ENCODE measurements around the gene RPS14. TPM values are rescaled to one million over a fixed set of nuclear protein-coding genes. Genes with fewer than 3 reads are reported as not detected.
A peak's percentile ranks its signal among the peaks of the same experiment; 100 is the strongest.

RPS14 gene
- total and polyA plus RNA-seq, 2 of the 4 experiments (the other 2 are of a cell fraction) = 6,296 to 7,310 TPM

DNA sequence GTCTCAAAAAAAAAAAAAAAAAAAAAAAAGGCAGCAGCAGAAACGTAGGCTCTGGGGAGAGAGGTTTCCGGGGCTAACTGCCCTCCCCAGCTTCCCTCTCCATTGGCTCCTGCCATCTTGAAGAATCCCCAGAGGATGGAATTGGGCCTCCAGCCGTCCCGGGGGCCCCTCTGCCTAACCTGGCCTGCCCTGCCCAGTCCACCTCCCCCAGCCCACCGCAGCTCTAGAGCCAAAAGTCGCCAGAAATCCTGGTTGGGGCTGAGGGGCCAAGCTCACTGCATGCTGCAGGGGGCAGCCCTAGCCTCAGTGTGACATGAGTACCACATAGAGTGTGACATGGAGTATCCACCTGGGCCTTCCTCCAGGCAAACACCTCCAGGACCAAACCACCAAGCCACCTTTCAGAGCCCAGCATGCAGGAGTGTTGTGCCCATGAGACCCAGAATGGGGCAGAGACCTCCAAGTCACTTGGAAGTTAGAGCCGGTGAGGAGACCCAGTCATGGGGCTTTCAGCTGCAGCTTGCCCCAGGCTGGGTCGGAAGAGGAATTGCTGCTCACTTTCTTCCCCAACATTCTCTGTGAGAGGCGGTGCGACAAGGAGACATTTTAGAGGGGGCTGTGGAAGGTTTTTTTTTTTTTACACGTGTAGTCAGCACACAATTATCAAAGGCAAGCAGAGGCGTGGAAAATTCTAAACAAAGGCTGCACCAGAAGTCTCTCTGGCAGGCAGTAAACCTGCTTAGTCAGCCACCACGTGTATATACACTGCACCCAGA, 54.4 kb downstream of the RPS14 start:
- H2BK15ac ChIP-seq (ENCODE audit: low read depth, low read length) = no peak overlapping the region
- H2BK120ac ChIP-seq (ENCODE audit: low read depth, low read length) = no peak overlapping the region
- peak overlapping the region; percentile 12 for H2BK5ac ChIP-seq (ENCODE audit: low read depth, low read length, poor library complexity, severe bottlenecking)
- H3K4me1 ChIP-seq (ENCODE audit: control insufficient read depth, insufficient read depth, low read length) = peaks cover 19% of the 10 kb centered on the region
- peak overlapping the region; percentile 43 for H2AK9ac ChIP-seq (replicated peaks; ENCODE audit: low read depth, low read length, poor library complexity)
- in situ Hi-C loops (cut with MboI; ENCODE audit: low sequenced_read_pairs) (no loop called here), intact Hi-C loops (cut with micrococcal nuclease) (loop anchor here (5.0 kb wide), 1 partner anchor 37 kb away; no protein-coding TSS in a partner anchor), dilution Hi-C loops (cut with HindIII; ENCODE audit: low sequenced_read_pairs, unreplicated experiment) (no loop called here)
- H4K8ac ChIP-seq (ENCODE audit: low read depth in 2 of 2, low read length in 2 of 2) = no peak overlapping the region
- H3K79me1 ChIP-seq (ENCODE audit: low read depth in 1 of 2, low read length in 2 of 2) = peaks cover 0 to 12% of the 10 kb centered on the region in 2 experiments; a peak in 1 of 4 replicates
- no peaks in the 10 kb centered on the region for H3K27me3 ChIP-seq (ENCODE audit: control insufficient read depth, insufficient read depth, low read length)
- ChIA-PET CTCF (no interaction called here), POLR2A (ENCODE audit: unreplicated experiment) (no interaction called here)
- peaks cover 52% of the 10 kb centered on the region for H3K36me3 ChIP-seq (ENCODE audit: control insufficient read depth, insufficient read depth, low read length)
- no peak overlapping the region for H3K27ac ChIP-seq (ENCODE audit: insufficient read depth, low read length)
- TF ChIP-seq NFE2L2 (IDR thresholded peaks at IDR 0.05; ENCODE audit: low read depth, low read length) (no peak), RCOR1 (IDR thresholded peaks at IDR 0.05; ENCODE audit: insufficient replicate concordance, low read length) (no peak), RFX5 (IDR thresholded peaks at IDR 0.05; ENCODE audit: low read depth, low read length) (no peak), USF2 (IDR thresholded peaks at IDR 0.05; ENCODE audit: low read depth, low read length) (no peak), SMC3 (IDR thresholded peaks at IDR 0.05; ENCODE audit: low read depth, low read length) (no peak), MXI1 (IDR thresholded peaks at IDR 0.05; ENCODE audit: borderline replicate concordance, low read depth, low read length) (no peak), BHLHE40 (IDR thresholded peaks at IDR 0.05; ENCODE audit: low read depth, low read length) (no peak), MAFK (IDR thresholded peaks at IDR 0.05; ENCODE audit: low read depth, low read length) (no peak), RAD21 (IDR thresholded peaks at IDR 0.05; ENCODE audit: low read length) (no peak), CEBPB (IDR thresholded peaks at IDR 0.05; ENCODE audit: low read depth, low read length) (no peak), POLR2A (IDR thresholded peaks at IDR 0.05; ENCODE audit: low read depth, low read length) (no peak), FOS (IDR thresholded peaks at IDR 0.05; ENCODE audit: low read depth, low read length) (no peak), CTCF (conservative IDR thresholded peaks at IDR 0.05; ENCODE audit: low read depth, low read length) (no peak), MAZ (IDR thresholded peaks at IDR 0.05; ENCODE audit: borderline replicate concordance, low read depth, low read length) (no peak)
- TF ChIP-seq, protein P1, sequence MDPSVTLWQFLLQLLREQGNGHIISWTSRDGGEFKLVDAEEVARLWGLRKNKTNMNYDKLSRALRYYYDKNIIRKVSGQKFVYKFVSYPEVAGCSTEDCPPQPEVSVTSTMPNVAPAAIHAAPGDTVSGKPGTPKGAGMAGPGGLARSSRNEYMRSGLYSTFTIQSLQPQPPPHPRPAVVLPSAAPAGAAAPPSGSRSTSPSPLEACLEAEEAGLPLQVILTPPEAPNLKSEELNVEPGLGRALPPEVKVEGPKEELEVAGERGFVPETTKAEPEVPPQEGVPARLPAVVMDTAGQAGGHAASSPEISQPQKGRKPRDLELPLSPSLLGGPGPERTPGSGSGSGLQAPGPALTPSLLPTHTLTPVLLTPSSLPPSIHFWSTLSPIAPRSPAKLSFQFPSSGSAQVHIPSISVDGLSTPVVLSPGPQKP (IDR thresholded peaks at IDR 0.05; ENCODE audit: borderline replicate concordance, low read depth, low read length) = no peak
- DNase-seq = no peak
- BruUV-seq (replicated peaks) = no TSS peak
- H3K4me3 ChIP-seq (ENCODE audit: insufficient read depth, low read depth, low read length) = no peak overlapping the region
- H3K18ac ChIP-seq (ENCODE audit: low read depth, low read length) = no peak overlapping the region
- H3K9me3 ChIP-seq (ENCODE audit: control insufficient read depth, insufficient read depth, low read length) = no peaks in the 10 kb centered on the region
- no peak overlapping the region for H4K5ac ChIP-seq (ENCODE audit: low read depth, low read length)
- H2AK5ac ChIP-seq (ENCODE audit: low read depth, low read length) = no peak overlapping the region
- H4K91ac ChIP-seq (ENCODE audit: insufficient read depth, low read depth, low read length) = no peak overlapping the region
- ATAC-seq (ENCODE audit: low read depth) = no peak
- no peak overlapping the region for H3K4me2 ChIP-seq (ENCODE audit: low read depth, low read length)
- H2AFZ ChIP-seq (replicated peaks; ENCODE audit: low read length, poor library complexity) = no peak overlapping the region
- no peak overlapping the region for H2BK20ac ChIP-seq (ENCODE audit: low read depth, low read length)
- no peak overlapping the region for H3K56ac ChIP-seq (ENCODE audit: extremely low read depth, insufficient read depth, low read length)
- H4K20me1 ChIP-seq (ENCODE audit: insufficient read depth, low read length) = peaks cover 7% of the 10 kb centered on the region; the same call in 1 of the 2 replicates
- H3K23ac ChIP-seq (ENCODE audit: low read depth, low read length) = no peak overlapping the region
- H3K4ac ChIP-seq (ENCODE audit: low read depth, low read length) = peak overlapping the region; percentile 10; the same call in 1 of the 2 replicates
- no peak overlapping the region for H3K9ac ChIP-seq (ENCODE audit: low read depth, low read length)
- no peak overlapping the region for H3K14ac ChIP-seq (replicated peaks; ENCODE audit: low read depth, low read length)
- peaks cover 27% of the 10 kb centered on the region for H3K9me1 ChIP-seq (ENCODE audit: insufficient read depth, low read length)
- 75% methylated on average over 2 of the region's 13 CpGs; no CpG with 5 or more reads in 1 of the 2 experiments for WGBS, 2 experiments (ENCODE audit: extremely low coverage in 2 of 2, insufficient read length in 1 of 2)
